ENCODE results near the gene PBX4.

Gene PBX4

DNA sequence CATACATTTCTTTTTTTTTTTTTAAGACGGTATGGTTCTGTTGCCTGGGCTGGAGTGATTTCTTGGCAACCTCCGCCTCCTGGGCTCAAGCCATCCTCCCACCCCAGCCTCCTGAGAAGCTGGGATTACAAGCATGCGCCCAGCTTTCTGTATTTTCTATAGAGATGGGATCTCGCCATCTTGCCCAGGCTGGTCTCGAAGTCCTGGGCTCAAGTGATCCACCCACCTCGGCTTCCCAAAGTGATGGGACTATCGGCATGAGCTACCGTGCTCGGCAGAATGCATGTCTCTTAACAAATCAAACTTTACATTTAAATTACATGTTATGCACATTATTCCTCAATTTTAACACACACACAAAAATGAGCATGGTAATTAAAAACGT, 101.3 kb downstream of the PBX4 start:
- DNase-seq, result no peak

DNA sequence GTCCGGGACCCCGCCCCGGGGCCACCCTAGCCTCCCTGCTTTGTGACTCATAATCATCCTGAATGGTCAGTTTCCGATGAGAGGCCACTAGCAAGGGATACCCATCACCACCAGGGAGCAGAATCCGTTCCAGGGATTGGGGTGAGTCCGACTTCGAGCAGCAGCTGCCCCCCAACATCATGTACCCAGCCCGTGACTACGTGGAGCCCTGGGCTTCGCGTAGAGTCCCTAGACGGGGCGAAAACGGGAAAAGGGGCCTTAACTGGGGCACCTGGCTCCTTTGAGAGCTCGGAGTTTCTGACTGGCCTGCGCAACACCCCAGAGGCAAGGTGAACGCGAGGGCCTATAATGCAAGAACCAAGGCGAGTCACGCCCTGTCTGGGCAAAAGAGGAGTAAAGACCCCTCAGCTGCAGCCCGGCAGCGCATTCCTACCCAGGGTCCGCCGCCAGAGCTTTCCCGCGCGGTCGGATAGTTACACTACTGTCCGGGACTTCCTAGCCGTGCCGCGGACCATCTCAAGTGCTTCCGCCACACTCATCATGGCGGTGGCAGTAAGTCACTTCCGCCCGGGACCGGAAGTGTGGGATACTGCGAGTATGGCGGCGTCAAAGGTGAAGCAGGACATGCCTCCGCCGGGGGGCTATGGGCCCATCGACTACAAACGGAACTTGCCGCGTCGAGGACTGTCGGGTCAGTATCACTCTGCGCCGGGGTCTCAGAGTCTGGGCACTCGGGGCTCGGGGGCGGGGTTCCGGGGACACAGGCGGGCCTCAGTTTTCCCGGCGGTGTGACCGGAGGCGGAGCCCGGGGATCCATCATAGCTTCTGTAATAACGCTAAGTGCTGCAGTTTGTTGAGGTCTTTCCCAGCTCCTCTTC, 102.6 kb downstream of the PBX4 start, which contains the start of gene NDUFA13:
Gene NDUFA13, plus strand, starts transcription at position 584 of the 878 bp plus-strand sequence. Its CDS starts 14 bp downstream, at position 598.
- DNase-seq, result peak; percentile 90

DNA sequence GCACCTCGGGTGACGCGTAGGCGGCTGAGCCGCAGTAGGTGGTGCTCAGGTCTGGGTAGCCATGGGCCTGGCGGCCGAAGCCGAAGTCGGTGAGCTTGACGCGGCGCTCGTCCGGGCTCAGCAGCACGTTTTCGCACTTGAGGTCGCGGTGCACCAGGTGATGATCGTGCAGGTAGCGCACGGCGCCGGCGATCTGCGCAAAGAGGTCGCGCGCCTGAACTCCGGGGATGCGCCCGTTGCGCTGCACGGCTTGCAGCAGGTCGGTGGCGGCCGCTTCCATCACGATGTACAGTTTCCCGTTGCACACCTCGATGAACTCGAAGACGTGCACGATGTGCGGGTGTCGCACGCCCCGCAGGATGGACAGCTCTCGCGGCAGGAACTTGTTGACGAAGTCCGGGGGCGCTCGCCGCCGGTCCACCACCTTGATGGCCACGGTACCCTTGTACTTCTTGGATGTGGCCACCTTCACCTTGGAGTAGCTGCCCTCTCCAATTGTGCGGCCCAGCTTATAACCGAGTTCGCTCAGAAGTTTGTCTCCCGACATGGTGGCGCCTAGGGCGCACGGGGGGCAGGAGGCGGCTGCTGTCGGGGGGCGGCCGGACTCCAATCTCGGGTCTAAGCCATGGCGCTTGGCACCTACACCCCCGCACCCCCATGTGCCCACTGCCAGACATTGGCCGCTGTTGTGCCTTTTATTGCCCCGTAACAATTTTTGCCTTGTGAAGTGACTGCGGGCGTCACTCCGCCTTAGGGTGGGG, 103.4 kb downstream of the PBX4 start, which contains the start of gene TSSK6:
Gene TSSK6, minus strand, starts transcription at position 668 of the 761 bp plus-strand sequence. Its CDS starts 121 bp downstream, at position 547.
- DNase-seq, result no peak

DNA sequence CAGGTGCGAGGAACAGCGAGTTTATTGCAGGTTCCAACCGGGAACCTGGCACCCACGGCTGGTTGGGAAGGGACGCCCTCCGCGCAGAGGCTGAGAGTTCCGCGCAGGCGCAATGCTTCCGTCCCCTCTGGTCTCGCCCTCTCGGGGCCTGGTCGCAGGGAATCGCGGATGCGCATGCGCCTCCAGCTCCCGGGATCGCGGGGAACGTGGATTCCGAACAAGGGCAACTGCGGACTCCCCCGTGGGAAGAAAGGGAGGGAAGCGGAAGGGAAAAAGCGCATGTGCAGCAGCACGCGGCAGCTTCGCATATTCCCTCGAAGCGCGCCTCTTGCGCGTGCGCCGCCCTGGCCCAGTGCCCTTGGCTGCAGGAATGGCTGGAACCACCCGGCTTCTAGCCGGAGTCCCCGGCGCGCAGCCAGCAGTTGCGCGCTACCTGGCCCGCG, 104.3 kb downstream of the PBX4 start:
- no peak for DNase-seq

DNA sequence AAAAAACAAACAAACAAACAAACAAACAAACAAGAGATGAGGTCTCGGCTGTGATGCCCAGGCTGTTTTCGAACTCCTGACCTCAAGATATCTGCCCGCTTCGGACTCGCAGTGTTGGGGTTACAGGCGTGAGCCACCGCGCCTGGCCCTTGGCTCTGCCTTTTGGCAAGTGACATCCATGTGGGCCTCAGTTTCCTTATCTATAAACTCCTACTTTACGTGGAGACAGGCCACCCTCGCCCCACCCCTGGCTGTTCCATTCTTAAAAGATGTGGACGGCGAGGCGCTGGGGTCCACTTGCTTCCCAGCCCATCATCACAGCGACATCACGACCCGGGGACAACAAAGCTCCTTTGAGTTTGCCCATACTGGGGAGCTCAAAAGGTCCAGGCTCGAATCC, 104.8 kb downstream of the PBX4 start:
- no peak for DNase-seq
